Esophagus squamous epithelium (tissue), 5 donors: ENCODE data around the gene DEPDC5. TPM values are rescaled to one million over a fixed set of nuclear protein-coding genes. Genes with fewer than 3 reads are reported as not detected.

Experiments
- DNase-seq: peaks from one replicate; lab custom pipeline; 2025; lab: John Stamatoyannopoulos, UW
- H3K27ac ChIP-seq, 4 donors: fragments of 200-600 bp; sonication (generic); one replicate each; pipeline ENCODE4 v1.5.1; 2016 to 2019; ENCODE audit warnings: mild to moderate bottlenecking in 1 of 4
- H3K27me3 ChIP-seq, 4 donors: fragments of 200-600 bp; sonication (generic); 1 replicate in 3 of 4; 2 replicates in 1 of 4; pipeline versions ENCODE4 v1.5.1 to v1.6.0; 2017 to 2021; ENCODE audit warnings: antibody characterized with exemption in 1 of 4
- H3K36me3 ChIP-seq, 3 donors: fragments of 200-600 bp; sonication (generic); one replicate each; pipeline ENCODE4 v1.5.1; 2016 to 2019
- H3K4me1 ChIP-seq, 3 donors: fragments of 200-600 bp; sonication (generic); one replicate each; pipeline ENCODE4 v1.5.1; 2017 to 2019
- H3K4me3 ChIP-seq, 4 donors: fragments of 200-600 bp; sonication (generic); 1 replicate in 3 of 4; 2 replicates in 1 of 4; pipeline ENCODE4 v1.5.1; 2016 to 2019; ENCODE audit warnings: mild to moderate bottlenecking in 2 of 4, moderate library complexity in 1 of 4
- H3K9me3 ChIP-seq, 3 donors: fragments of 200-600 bp; sonication (generic); one replicate each; pipeline ENCODE4 v1.5.1; 2016 to 2019
- CTCF ChIP-seq, 6 experiments: fragments of 450-650 bp in 4 of 6; fragments of 200-600 bp in 2 of 6; sonication (generic) in 2 of 6; IDR thresholded peaks; one replicate each; pipeline ENCODE4 v1.5.1; 2016 to 2019; ENCODE audit warnings: antibody characterized with exemption in 6 of 6, mild to moderate bottlenecking in 4 of 6, moderate library complexity in 4 of 6
- POLR2A ChIP-seq, 4 donors: fragments of 450-650 bp; IDR thresholded peaks; one replicate each; pipeline ENCODE4 v1.6.1; 2017; ENCODE audit warnings: antibody characterized with exemption in 4 of 4, mild to moderate bottlenecking in 4 of 4, moderate library complexity in 3 of 4
- WGBS, 2 donors: methylation state at CpG; one replicate each; pipeline ENCODE4 v1.1.5; 2018; 5-methylcytosine and 5-hydroxymethylcytosine counted together
- intact Hi-C: fragments of 100-400 bp; cut with DNase I; formaldehyde crosslinking; loops from one replicate; pipeline ENCODE4 v1.15.0; 2022
- total RNA-seq, 4 donors: library from RNA; depleted of rRNA; stranded (reverse); fragments of >200 nt; gene quantifications; one replicate each; pipeline ENCODE4 v1.1.0, GENCODE V29; 2016
- donor health status: DM: yes; HTN: yes; CAD: no.

Gene DEPDC5
- total RNA-seq, 4 donors from 2014 or later: 9.0 to 22.5 (median 15.0) TPM

GRCh38 chr22:31844941-31845340, 91.1 kb downstream of the DEPDC5 start:
- Histone ChIP-seq H3K36me3 (peaks cover 17 to 100% (median 41%) of the 10 kb centered on the region in 3 donors), H3K27ac (no peak overlapping the region), H3K27me3 (no peaks in the 10 kb centered on the region), H3K9me3 (no peaks in the 10 kb centered on the region), H3K4me3 (no peak overlapping the region), H3K4me1 (no peaks in the 10 kb centered on the region)
- no peak for DNase-seq
- 90 to 99% methylated on average over 13 to 14 of the region's 17 CpGs for WGBS, 2 donors
- TF ChIP-seq CTCF (IDR thresholded peaks at IDR 0.05): no peak
- TF ChIP-seq POLR2A (IDR thresholded peaks at IDR 0.05): no peak
- intact Hi-C loops: no loop called here

- Histone ChIP-seq H3K27ac (no peak overlapping the region), H3K27me3 (no peaks in the 10 kb centered on the region), H3K9me3 (no peaks in the 10 kb centered on the region), H3K36me3 (peaks cover 17 to 100% (median 38%) of the 10 kb centered on the region in 3 donors), H3K4me1 (no peaks in the 10 kb centered on the region), H3K4me3 (no peak overlapping the region)
- no peak for DNase-seq
- WGBS, 2 donors: 59 to 75% methylated on average over 3 to 4 of the region's 6 CpGs
- intact Hi-C loops: no loop called here
- peak in 1 of 6 experiments; percentile 44 for TF ChIP-seq CTCF (IDR thresholded peaks at IDR 0.05)
- TF ChIP-seq POLR2A (IDR thresholded peaks at IDR 0.05): no peak
These were observed 92.6 kb downstream of the DEPDC5 start for GRCh38 chr22:31846161-31847115.

GRCh38 chr22:31848411-31848810, 94.6 kb downstream of the DEPDC5 start:
- H3K36me3 ChIP-seq: peaks cover 16 to 99% (median 30%) of the 10 kb centered on the region in 3 donors
- no peak overlapping the region for H3K27ac ChIP-seq
- no peak overlapping the region for H3K4me3 ChIP-seq
- no peaks in the 10 kb centered on the region for H3K9me3 ChIP-seq
- no peak for TF ChIP-seq CTCF (IDR thresholded peaks at IDR 0.05)
- TF ChIP-seq POLR2A (IDR thresholded peaks at IDR 0.05): no peak
- H3K4me1 ChIP-seq: no peaks in the 10 kb centered on the region
- intact Hi-C loops: no loop called here
- no peak for DNase-seq
- 100% methylated on average over 1 of the region's 1 CpG; no CpG with 5 or more reads in 1 of the 2 donors for WGBS, 2 donors
- H3K27me3 ChIP-seq: no peaks in the 10 kb centered on the region

GRCh38 chr22:31850135-31850534, 96.3 kb downstream of the DEPDC5 start:
- Histone ChIP-seq H3K27me3 (no peaks in the 10 kb centered on the region), H3K4me1 (no peaks in the 10 kb centered on the region), H3K9me3 (no peaks in the 10 kb centered on the region), H3K4me3 (no peak overlapping the region), H3K27ac (no peak overlapping the region), H3K36me3 (peaks cover 12 to 99% (median 24%) of the 10 kb centered on the region in 3 donors)
- TF ChIP-seq POLR2A (IDR thresholded peaks at IDR 0.05) (no peak), CTCF (IDR thresholded peaks at IDR 0.05) (no peak)
- WGBS, 2 donors: 91 to 93% methylated on average over 3 of the region's 3 CpGs
- DNase-seq: no peak
- intact Hi-C loops: no loop called here
